AG09319 (cell line): Measurements from ENCODE around the gene THSD4.

ENCODE experiments used
- DNase-seq: peaks from one replicate; pipeline ENCODE4 v3.0.0-alpha.2; 2010; ENCODE audit warnings: low read depth; ENCODE audit errors: extremely low read depth
- CTCF ChIP-seq: IDR thresholded peaks from 2 replicates; pipeline ENCODE4 v1.5.1; 2011; ENCODE audit warnings: low read depth, mild to moderate bottlenecking, inconsistent platforms, low read length, moderate library complexity

THSD4 gene

GRCh38 chr15:71334873-71335272 is 219.6 kb downstream of the THSD4 start:
- DNase-seq = no peak
- TF ChIP-seq CTCF = no peak

- no peak for TF ChIP-seq CTCF
- DNase-seq = no peak
Observed at GRCh38 chr15:71335591-71335990, 220.3 kb downstream of the THSD4 start.

- no peak for DNase-seq
- no peak for TF ChIP-seq CTCF
Observed at GRCh38 chr15:71336671-71337070, 221.4 kb downstream of the THSD4 start.

- DNase-seq = no peak
- TF ChIP-seq CTCF = no peak
Observed at GRCh38 chr15:71337197-71337845, 222.1 kb downstream of the THSD4 start.

- TF ChIP-seq CTCF = no peak
- DNase-seq = no peak
Observed at GRCh38 chr15:71338265-71338664, 223.0 kb downstream of the THSD4 start.

GRCh38 chr15:71338827-71339542 is 223.7 kb downstream of the THSD4 start:
- no peak for TF ChIP-seq CTCF

GRCh38 chr15:71341811-71342550 is 226.7 kb downstream of the THSD4 start:
- TF ChIP-seq CTCF = no peak
- no peak for DNase-seq

More at GRCh38 chr15:71338827-71339542, 223.7 kb downstream of the THSD4 start:
- DNase-seq = no peak
